ENCODE data around the gene LRRTM1.

- TF ChIP-seq, protein P1, sequence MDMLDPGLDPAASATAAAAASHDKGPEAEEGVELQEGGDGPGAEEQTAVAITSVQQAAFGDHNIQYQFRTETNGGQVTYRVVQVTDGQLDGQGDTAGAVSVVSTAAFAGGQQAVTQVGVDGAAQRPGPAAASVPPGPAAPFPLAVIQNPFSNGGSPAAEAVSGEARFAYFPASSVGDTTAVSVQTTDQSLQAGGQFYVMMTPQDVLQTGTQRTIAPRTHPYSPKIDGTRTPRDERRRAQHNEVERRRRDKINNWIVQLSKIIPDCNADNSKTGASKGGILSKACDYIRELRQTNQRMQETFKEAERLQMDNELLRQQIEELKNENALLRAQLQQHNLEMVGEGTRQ (IDR thresholded peaks at IDR 0.05): no peak
- TF ChIP-seq CTCF (IDR thresholded peaks at IDR 0.05) (no peak), REST (IDR thresholded peaks at IDR 0.05) (no peak), RCOR1 (IDR thresholded peaks at IDR 0.05; ENCODE audit: low read depth, low read length) (no peak), KDM5A (IDR thresholded peaks at IDR 0.05) (no peak), PBX3 (IDR thresholded peaks at IDR 0.05) (no peak), EP300 (IDR thresholded peaks at IDR 0.05) (no peak), MYC (IDR thresholded peaks at IDR 0.05; ENCODE audit: borderline replicate concordance, low read length) (no peak), HOXB13 (CRISPR knock-in tag; IDR thresholded peaks at IDR 0.05; ENCODE audit: low read depth) (no peak)
Observed at GRCh38 chr2:80280598-80280997, 24.0 kb downstream of the LRRTM1 start.
